Heart left ventricle (tissue), 16 donors: ENCODE results near the gene HBB. TPM values are rescaled to one million over a fixed set of nuclear protein-coding genes. Genes with fewer than 3 reads are reported as not detected.
"Not testable (repeated sequence)": the region's sequence is repeated elsewhere in the genome, so short reads cannot be mapped to it uniquely, and the experiment has no call there.

Experiments
- ATAC-seq, 4 donors: fragments of 200-7000 bp; cut with Tn5 transposase; one replicate each; pipeline ENCODE4 v1.9.1; 2020 to 2022; ENCODE audit warnings: moderate library complexity in 4 of 4, mild to moderate bottlenecking in 3 of 4, moderate number of reproducible peaks in 1 of 4
- DNase-seq, 5 donors: peaks; one replicate each; pipeline ENCODE4 v3.0.0-alpha.2; 2020
- H3K27ac ChIP-seq, 12 donors: fragments of 200-600 bp; sonication (generic) in 4 of 12; one replicate each; pipeline versions ENCODE4 v1.5.0 to v1.8.0; 2016 to 2022; ENCODE audit warnings: mild to moderate bottlenecking in 2 of 12
- H3K27me3 ChIP-seq, 9 donors: fragments of 200-600 bp; sonication (generic) in 2 of 9; one replicate each; pipeline versions ENCODE4 v1.5.1 to v1.8.0; 2016 to 2022; ENCODE audit warnings: mild to moderate bottlenecking in 3 of 9
- H3K36me3 ChIP-seq, 9 donors: fragments of 200-600 bp; sonication (generic) in 2 of 9; one replicate each; pipeline versions ENCODE4 v1.5.0 to v1.8.0; 2018 to 2022; ENCODE audit warnings: mild to moderate bottlenecking in 2 of 9
- H3K4me1 ChIP-seq, 12 donors: fragments of 200-600 bp; sonication (generic) in 4 of 12; one replicate each; pipeline versions ENCODE4 v1.5.0 to v1.8.0; 2016 to 2022; ENCODE audit warnings: mild to moderate bottlenecking in 3 of 12
- H3K4me3 ChIP-seq, 12 donors: fragments of 200-600 bp; sonication (generic) in 4 of 12; one replicate each; pipeline versions ENCODE4 v1.5.0 to v1.8.0; 2017 to 2022; ENCODE audit warnings: mild to moderate bottlenecking in 9 of 12, moderate library complexity in 4 of 12
- H3K9me3 ChIP-seq, 12 donors: fragments of 200-600 bp; sonication (generic) in 4 of 12; one replicate each; pipeline versions ENCODE4 v1.5.0 to v1.8.0; 2016 to 2022; ENCODE audit warnings: mild to moderate bottlenecking in 1 of 12
- CTCF ChIP-seq, 12 donors: fragments of 200-600 bp; sonication (generic) in 4 of 12; IDR thresholded peaks; one replicate each; pipeline versions ENCODE4 v1.5.0 to v1.8.0; 2018 to 2022; ENCODE audit warnings: antibody characterized with exemption in 12 of 12, mild to moderate bottlenecking in 5 of 12
- POLR2A ChIP-seq, 2 donors: fragments of 450-650 bp; IDR thresholded peaks; one replicate each; pipeline ENCODE4 v1.6.1; 2017; ENCODE audit warnings: antibody characterized with exemption in 2 of 2, mild to moderate bottlenecking in 2 of 2, moderate library complexity in 2 of 2
- WGBS, 4 donors: extraction: QIAGEN DNeasy Blood & Tissue Kit in 2 of 4; methylation state at CpG; one replicate each; pipeline versions ENCODE4 v1.1.5 to v1.1.7; 2013 to 2018; 5-methylcytosine and 5-hydroxymethylcytosine counted together
- intact Hi-C, 10 donors: fragments of 100-400 bp; cut with DNase I; formaldehyde crosslinking; loops; one replicate each; pipeline versions ENCODE4 v1.11.1 to v1.14.2; 2022
- polyA plus RNA-seq, 2 donors: library from polyadenylated mRNA; stranded (reverse); fragments of 200-250 nt; gene quantifications; one replicate each; pipeline ENCODE4 v1.2.3, GENCODE V29; 2013
- total RNA-seq, 9 donors: library from RNA; depleted of rRNA in 2 of 9; stranded (reverse); fragments of >200 nt in 2 of 9; fragmentation: NEBNext Ultra II Directional in 3 of 9; extraction: Animal tissue kit (Norgen Biotek cat#: 25700) in 3 of 9; gene quantifications; one replicate each; pipeline versions ENCODE4 v1.1.0 to v1.2.4, GENCODE V29; 2016 to 2023
- donor health status: ischemic (EF 13 %, LVEDD 7.1; RV severe dilation, severe dysfunction).
- donor health status: healthy with polysubstance abuse.
- donor health status: DM: no; HTN: yes; CAD: no.
- donor health status: DM: no; HTN: no; CAD: no.
- donor health status: ischemic (EF 25% LVEDD 6.9; RV normal size, moderate dysfunction).
- donor health status: ischemic (EF 25% LVEDD 5.7; RV mildly dilated, moderate dysfunction).
- donor health status: healthy.
- donor health status: DM: yes; HTN: yes; CAD: no.
- donor health status: ischemic (EF 35%, LVEDD 5.7; RV mildly dilated, moderate dysfunction).
- donor health status: nonischemic (EF 11% LVEDD 7.7; RV severe dilation, severe dysfunction).
- donor health status: DM: yes; HTN: yes; CAD: no.
- donor health status: PGD.
- donor health status: ischemic (EF 29% LVEDD 5.4; RV normal size, mild dysfunction).
- donor health status: nonischemic (EF 23%, LVEDD 6.1; RV moderate dilation, normal function).

HBB gene
- total and polyA plus RNA-seq, 11 donors = 1.1 to 1,223 (median 249) TPM

GRCh38 chr11:5265832-5266231 lies 39.0 kb upstream of the HBB start:
- 39 to 62% (median 49%) methylated on average over 2 of the region's 2 CpGs for WGBS, 4 donors
- Histone ChIP-seq H3K36me3 (no peaks in the 10 kb centered on the region), H3K27ac (no peak overlapping the region), H3K27me3 (no peaks in the 10 kb centered on the region), H3K4me3 (no peak overlapping the region), H3K4me1 (no peaks in the 10 kb centered on the region), H3K9me3 (peaks cover 0 to 17% (median 0%) of the 10 kb centered on the region in 12 donors)
- TF ChIP-seq CTCF (IDR thresholded peaks at IDR 0.05) (no peak), POLR2A (IDR thresholded peaks at IDR 0.05) (no peak)
- intact Hi-C loops = no loop called here
- ATAC-seq (no peak), DNase-seq (no peak)

- Histone ChIP-seq H3K27me3 (no peaks in the 10 kb centered on the region), H3K27ac (no peak overlapping the region), H3K36me3 (no peaks in the 10 kb centered on the region), H3K9me3 (peaks cover 0 to 32% (median 0%) of the 10 kb centered on the region in 12 donors), H3K4me3 (no peak overlapping the region), H3K4me1 (no peaks in the 10 kb centered on the region)
- 66 to 74% (median 71%) methylated on average over 7 of the region's 7 CpGs for WGBS, 4 donors
- TF ChIP-seq CTCF (IDR thresholded peaks at IDR 0.05) (no peak), POLR2A (IDR thresholded peaks at IDR 0.05) (no peak)
- intact Hi-C loops = no loop called here
- DNase-seq = no peak
- no peak for ATAC-seq
Measured at GRCh38 chr11:5258543-5259262, 31.8 kb upstream of the HBB start.

DNA sequence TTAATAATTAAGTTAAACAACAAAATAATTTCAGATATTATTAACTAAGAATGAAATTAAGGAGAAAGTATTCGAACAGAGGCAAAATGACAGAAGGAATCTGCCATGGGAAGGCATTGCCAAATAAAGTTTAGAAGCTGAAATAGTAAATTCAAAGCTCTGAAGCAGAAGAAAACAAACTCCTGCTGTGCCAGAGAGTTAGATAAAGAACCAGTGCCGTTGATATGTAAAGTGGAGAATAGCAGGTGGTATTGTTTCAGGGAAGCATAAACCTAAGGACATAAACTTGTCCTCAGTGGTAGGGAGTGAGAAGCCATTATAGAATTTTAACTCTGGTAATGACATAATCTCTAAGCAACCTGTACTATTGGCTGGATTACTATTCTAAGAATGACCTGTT lies 30.4 kb upstream of the HBB start:
- intact Hi-C loops = no loop called here
- TF ChIP-seq POLR2A (IDR thresholded peaks at IDR 0.05) = no peak
- TF ChIP-seq CTCF (IDR thresholded peaks at IDR 0.05) = no peak
- WGBS, 4 donors = 16 to 23% (median 18%) methylated on average over 2 of the region's 2 CpGs
- H3K4me3 ChIP-seq = no peak overlapping the region
- DNase-seq (no peak), ATAC-seq (no peak)
- H3K27me3 ChIP-seq = no peaks in the 10 kb centered on the region
- no peaks in the 10 kb centered on the region for H3K4me1 ChIP-seq
- H3K36me3 ChIP-seq = no peaks in the 10 kb centered on the region
- H3K9me3 ChIP-seq = peaks cover 0 to 26% (median 0%) of the 10 kb centered on the region in 12 donors
- no peak overlapping the region for H3K27ac ChIP-seq

- WGBS, 4 donors = 58 to 70% (median 67%) methylated on average over 4 of the region's 9 CpGs
- H3K27me3 ChIP-seq, ATAC-seq, H3K27ac ChIP-seq, H3K4me3 ChIP-seq, intact Hi-C loops, DNase-seq, H3K4me1 ChIP-seq, H3K36me3 ChIP-seq, H3K9me3 ChIP-seq: not testable (repeated sequence)
Measured at GRCh38 chr11:5254646-5255413, 28.0 kb upstream of the HBB start, which contains the start of gene HBG2. Gene HBG2, minus strand, starts transcription at chr11:5254781. Its CDS starts 53 bp downstream, at chr11:5254728.

DNA sequence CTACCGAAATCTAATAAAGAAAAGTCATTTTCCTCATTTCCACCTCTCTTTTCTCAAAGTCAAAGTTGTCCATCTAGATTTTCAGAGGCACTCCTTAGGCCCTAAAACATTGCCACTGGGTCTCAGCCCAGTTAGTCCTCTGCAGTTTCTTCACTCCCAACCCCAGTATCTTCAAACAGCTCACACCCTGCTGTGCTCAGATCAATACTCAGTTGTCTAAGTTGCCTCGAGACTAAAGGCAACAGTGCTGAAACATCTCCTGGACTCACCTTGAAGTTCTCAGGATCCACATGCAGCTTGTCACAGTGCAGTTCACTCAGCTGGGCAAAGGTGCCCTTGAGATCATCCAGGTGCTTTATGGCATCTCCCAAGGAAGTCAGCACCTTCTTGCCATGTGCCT lies 27.2 kb upstream of the HBB start:
- 61 to 72% (median 65%) methylated on average over 2 of the region's 2 CpGs for WGBS, 4 donors
- ATAC-seq, H3K27me3 ChIP-seq, intact Hi-C loops, H3K4me1 ChIP-seq, H3K4me3 ChIP-seq, H3K9me3 ChIP-seq, DNase-seq, H3K27ac ChIP-seq, H3K36me3 ChIP-seq: not testable (repeated sequence)

GRCh38 chr11:5253440-5253839 lies 26.6 kb upstream of the HBB start:
- H3K27me3 ChIP-seq, ATAC-seq, intact Hi-C loops, H3K36me3 ChIP-seq, H3K4me3 ChIP-seq, DNase-seq, H3K27ac ChIP-seq, H3K9me3 ChIP-seq, H3K4me1 ChIP-seq: not testable (repeated sequence)
- 58 to 94% (median 86%) methylated on average over 5 of the region's 5 CpGs for WGBS, 4 donors
